Measurements from ENCODE around the gene TMEM267.
"Not testable (repeated sequence)": the region's sequence is repeated elsewhere in the genome, so short reads cannot be mapped to it uniquely, and the experiment has no call there.

TMEM267 gene, protein sequence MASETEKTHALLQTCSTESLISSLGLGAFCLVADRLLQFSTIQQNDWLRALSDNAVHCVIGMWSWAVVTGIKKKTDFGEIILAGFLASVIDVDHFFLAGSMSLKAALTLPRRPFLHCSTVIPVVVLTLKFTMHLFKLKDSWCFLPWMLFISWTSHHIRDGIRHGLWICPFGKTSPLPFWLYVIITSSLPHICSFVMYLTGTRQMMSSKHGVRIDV

DNA sequence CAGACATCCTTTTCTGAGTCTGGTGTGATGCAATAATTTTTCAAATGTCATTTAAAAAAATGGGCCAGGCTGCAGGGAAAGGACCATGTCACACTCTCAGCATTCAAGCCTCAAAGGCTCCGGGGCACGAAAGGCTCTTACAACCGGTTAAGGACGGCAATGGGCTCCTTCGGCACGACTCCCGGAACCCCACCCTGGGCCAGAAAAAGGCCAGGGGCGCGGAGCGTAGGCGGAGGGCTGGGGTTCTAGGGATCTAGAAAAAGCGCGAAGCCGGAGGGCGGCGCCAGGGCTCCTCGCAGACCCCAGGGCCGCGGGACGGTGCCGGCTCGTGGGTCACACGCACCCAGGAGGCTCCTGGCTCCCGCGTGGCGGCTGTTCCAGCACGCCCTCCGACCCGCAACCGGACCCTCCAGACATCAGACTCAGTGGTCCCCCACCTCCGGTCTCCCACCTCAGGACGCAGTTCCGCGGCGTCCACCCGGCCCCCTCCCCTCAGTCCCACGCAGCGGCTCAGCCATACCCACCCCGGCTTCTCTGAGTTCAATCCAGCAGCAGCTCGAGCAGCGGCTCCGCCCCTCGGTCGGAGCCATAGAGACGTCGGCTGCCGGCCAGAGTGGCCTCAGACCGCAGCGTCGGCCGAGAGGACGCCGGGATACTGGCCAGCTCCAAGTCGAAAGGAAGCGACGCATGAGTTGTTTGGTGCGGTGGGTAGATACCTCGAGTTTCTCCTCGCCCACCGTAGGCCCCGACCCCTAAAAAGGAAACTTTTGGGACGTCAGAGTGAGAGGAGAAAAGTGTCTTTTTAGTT lies at the start of gene TMEM267:
TSS of gene TMEM267 (minus strand) at position 568 of the 808 bp plus-strand sequence. CDS start 29,896 bp downstream, outside the sequence.
- DNase-seq: peak; percentile 88 to 91

DNA sequence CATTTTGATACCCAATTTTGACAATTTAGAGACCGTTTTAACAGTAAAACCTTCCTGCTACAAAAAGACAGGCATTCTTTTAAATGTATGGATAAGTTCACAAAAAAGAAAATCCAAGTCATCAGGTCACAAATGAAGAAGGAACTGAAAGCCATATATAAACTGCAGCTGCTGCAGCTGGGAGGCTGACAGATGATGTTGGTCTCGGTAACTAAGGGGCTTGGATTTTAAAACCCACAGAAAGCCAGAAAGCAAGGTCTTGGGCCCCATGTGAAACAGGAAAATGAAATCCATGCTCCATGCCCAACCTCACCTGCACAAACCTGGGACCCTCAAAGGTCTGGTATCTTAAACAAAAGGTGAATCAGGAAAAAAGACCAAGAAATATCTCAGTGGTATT lies 47.0 kb upstream of the TMEM267 start:
- DNase-seq: no peak

DNA sequence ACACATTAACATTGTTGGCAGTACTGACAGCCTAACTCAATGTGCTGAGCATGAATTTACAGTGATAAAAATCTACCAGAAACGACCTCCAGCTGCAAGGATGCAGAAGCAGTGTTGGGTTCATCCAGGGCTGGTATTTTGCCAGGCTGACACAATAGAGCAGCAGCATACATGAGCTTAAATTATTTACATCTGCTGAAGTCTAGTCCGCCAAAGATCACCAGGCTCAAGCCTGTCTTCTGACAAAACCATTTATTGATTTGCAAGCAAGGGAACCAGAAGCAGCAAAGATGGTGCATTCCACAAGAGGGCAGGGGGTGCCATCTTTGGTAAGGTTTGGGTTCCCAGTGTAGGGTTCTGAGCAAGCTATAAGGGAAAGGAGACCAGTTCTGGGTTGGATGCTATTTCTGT lies 40.0 kb upstream of the TMEM267 start:
- DNase-seq: no peak

DNA sequence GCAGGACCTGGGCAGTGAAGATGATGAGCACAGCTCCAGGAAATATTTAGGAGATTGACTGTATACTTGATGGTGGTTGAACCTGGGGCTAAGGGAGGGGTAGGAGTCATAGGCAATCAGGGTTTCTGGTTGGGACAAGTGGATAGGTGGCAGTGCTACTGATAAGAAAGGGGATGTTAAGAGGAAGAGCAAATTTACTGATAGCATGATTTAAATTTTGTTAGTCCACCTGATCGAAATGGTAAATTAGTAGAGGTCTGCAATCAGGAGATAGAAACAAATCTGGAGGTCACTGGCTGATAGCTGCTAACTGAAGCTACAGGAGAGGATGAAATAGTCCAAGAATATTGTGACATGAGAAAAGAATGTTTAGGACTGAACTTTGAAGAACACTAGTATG lies 37.0 kb upstream of the TMEM267 start:
- DNase-seq: no peak

DNA sequence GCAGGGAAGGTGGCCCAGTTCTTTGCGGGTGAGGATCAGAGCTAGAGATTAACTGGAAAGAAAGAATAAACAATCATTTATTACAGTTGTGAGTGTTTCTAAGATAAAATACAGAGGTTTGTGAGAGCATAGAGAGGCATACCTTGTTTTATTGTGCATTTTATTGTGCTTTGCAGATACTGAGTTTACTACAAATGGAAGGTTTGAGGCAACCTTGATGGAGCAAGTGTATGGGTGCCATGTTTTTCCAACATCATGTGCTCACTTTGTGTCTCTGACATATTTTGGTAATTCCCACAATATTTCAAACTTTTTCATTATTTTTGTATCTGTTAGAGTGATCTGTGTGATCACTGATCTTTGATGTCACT lies 32.0 kb upstream of the TMEM267 start:
- no peak for DNase-seq

DNA sequence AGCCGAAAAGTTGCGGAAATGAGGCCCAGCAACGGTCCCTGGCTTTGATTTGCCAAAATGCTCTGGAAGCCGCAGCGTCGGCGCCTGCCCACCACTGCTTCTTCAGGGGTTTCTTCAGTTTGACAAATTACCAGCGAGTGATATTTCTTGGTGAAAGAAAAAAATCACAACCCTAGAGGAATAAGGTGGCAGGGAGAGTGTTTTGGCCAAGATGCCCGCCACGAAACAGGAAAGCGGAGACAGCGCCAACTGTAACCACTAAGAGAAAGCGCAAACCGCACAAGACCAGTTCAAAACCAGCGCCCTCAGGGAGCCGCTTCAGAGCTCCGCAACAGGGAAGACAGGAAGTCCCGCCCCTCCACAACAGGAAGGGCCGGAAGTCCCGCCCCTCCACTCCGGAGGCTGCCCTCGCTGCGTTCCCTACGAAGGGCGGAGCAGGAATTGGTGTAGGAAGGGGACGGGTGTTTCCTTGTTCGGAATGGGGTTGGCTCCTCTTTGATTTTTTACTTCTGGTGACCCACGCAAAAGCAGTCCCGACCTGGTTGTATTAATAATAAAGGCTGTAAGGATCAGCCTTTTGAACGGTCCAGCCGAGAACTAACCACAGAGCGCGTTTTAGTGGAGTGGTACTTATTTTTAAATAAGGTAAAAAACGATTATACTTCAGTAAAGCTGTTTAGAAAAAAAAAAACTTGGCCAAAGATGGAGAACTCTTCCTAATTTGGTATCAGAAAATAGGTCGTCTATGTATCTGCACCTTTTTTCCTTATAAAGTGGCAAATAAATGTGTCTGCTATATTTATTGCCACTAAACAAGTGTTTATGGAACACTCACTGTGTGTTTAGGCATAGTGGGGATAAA lies 31.4 kb upstream of the TMEM267 start, which contains the start of gene C5orf34:
TSS of gene C5orf34 (minus strand) at position 333 of the 862 bp plus-strand sequence. CDS start 5,809 bp downstream, outside the sequence.
- peak; percentile 92 to 94 for DNase-seq

DNA sequence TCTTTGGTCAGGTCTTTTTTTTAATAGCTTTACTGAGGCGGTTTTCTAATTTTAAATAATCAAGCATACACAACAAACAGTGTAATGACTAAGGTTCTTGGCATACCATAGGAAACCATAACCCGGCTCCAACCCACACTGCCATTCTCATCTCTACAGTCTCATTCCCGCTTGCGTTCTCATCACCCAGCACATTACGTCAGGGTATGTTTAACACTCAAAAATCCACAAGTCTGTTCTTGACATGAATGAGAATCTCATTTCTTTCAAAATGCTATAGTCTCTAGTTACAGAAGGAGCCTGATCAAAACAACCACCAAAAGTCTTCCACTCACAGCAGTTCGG lies 30.8 kb upstream of the TMEM267 start:
- no peak for DNase-seq

DNA sequence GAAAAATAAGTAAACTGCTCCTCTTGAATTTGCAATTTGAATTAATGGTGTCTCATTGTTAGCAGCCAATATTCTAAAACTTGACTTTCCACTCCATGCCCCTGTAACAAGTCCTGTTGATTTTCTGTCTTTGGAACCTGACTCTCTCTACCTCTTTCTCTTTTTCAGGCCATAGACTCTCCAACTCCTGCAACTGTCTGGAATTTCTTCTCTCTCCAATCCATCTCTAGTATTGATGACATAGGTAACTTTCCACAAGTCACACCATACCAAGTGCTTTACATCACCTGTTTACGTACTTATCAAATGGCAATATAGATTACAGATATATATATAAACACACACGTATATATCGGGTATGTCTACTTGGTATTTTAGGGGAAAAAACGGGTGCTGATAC lies 30.4 kb upstream of the TMEM267 start:
- no peak for DNase-seq

DNA sequence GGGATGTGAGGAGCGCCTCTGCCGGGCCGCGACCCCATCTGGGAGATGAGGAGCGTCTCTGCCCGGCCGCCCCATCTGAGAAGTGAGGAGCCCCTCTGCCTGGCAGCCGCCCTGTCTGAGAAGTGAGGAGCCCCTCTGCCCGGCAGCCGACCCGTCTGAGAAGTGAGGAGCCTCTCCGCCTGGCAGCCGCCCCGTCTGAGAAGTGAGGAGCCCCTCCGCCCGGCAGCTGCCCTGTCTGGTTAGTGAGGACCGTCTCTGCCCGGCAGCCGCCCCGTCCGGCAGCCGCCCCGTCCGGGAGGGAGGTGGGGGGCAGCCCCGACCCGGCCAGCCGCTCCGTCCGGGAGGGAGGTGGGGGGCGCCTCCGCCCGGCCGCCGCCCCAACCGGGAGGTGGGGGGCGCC lies 27.4 kb upstream of the TMEM267 start:
- not testable (repeated sequence) for DNase-seq

DNA sequence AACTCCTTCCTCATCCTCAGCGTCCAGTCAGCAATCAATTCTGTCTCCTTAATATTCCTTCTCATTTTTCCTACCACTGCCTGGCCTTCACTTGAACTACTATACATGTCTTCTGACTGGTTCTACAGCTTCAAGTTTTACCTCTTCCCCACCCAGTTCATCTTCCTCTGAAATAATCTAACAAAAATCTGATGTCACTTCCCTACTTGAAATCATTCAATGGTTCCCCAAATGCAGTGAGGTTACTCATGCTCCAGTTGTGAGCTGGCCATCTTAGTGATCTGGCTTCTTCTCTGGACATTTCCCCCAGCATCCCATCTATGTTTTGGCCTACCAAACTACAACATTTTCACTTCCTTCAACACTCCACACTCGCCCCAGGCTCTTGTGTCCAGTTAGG lies 14.9 kb upstream of the TMEM267 start:
- no peak for DNase-seq

DNA sequence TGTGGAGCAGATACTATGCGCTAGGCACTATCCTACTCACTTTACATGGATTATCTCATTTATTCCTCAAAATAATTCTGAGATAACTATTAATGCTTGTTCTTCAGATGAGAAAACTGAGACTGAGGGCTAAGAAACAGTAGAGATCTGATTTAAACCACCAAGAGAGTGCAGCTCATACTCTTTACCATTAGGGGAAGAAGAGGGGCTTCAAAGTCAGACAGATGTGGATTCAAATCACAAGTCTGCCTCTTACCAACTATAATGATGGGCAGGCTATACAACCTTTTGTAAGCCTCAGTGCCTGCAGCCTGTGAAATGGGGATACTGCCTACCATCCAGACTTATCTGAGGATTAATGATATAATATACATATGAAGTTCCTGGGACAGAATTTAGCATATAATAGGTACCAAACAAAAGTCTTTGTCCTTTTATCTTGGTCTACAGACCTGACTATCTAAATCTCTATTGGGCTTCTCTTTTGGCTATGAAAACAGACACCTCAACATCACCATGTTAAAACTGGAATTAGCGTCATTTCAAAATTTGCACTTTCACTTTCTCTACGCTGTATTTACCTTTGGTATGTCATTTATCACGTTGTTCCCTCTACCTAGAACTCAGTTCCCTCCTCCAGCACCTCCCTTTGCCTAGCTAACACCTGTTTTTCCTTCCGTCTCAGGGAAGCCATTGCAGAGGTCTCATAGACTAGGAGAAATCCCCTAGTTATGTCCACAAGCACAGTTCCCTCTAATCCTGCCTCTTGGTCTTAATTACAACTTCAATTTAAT lies 13.8 kb upstream of the TMEM267 start:
- DNase-seq: no peak

DNA sequence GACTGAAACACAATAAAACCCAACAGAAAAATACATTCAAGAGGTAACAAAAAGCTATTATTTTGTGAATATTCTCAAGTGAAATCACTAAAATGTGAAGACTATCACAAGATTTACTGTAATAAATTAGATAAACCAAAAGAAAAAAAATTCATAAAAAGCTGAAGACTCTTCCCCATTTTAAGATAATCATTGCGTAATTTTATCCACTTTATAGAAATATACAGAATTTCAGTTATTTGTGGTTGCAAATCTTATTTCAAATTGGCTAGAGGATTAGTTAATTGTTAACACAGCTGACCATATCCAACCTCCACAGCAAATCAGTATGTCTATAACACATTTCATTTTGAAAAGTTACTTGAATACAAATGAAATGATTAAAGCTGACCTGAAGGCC lies 7.7 kb upstream of the TMEM267 start:
- no peak for DNase-seq

DNA sequence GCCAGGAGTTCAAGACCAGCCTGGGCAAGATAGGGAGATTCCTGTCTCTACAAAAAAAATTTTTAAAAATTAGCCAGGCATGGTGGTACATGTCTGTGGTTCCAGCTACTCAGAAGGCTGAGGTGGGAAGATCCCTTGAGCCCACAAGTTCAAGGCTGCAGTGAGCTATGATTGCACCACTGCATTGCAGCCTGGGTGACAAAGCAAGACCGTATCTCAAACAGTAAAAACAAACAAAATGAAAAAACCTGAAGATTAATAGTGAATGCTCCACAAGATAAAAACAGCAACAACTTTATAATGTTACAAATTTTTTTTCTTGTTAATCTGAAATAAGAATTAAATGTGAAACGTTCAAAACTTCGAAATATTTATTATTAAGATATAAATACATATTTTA lies 2.7 kb upstream of the TMEM267 start:
- DNase-seq: no peak

DNA sequence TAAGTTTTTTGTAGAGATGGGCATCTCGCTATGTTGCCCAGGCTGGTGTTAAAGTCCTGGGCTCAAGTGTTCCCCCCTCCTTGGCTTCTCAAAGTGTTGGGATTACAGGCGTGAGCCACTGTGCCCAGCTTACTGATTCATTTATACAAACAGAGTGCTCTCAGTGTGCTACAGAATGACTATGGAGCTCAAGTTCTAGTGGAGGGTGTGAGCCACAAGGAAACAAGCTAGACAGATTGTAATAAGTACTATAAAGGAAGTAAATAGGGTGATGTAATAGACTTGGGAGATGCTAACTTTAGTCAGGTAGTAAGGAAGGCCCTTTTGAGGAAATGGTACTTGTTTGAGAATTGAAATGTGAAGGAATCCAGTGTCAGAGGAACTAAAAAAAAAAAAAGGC lies 1.7 kb upstream of the TMEM267 start:
- no peak for DNase-seq

DNA sequence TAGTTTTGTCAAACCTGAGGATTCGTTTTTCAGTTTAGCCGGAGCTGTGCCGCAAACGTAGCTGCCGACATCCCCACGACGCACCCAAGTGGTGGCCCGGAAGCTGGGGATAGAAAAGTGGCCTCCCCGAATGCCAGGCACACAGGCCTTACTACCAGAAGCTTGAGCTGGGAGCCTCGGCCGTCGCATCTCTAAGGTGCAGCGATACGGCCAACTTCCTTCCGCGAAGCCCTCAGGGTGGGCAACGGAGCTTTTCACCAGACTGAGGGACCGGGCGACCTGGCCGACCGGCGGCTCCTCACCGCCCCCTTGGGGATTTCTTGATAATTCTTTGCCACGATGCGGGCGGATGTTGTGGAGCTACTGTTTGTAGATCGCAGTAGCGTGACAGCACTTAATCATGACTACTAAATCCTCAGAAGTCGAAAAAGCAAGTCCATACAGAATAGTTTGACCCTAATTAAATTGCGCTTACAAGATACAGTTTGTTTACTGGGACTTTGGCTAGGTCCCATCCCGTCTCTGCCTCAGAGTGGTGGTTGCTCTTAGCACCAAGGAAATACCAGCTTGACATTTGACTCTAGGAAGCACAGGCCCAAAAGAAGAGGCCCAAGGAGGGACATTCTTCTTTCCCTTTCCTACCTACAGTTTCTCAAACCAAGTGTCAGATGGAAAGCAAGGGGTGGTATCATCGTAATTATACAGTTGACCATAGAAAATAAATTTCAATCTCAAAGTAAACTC lies 613 bp upstream of the TMEM267 start:
- DNase-seq: peak; percentile 85 to 89

DNA sequence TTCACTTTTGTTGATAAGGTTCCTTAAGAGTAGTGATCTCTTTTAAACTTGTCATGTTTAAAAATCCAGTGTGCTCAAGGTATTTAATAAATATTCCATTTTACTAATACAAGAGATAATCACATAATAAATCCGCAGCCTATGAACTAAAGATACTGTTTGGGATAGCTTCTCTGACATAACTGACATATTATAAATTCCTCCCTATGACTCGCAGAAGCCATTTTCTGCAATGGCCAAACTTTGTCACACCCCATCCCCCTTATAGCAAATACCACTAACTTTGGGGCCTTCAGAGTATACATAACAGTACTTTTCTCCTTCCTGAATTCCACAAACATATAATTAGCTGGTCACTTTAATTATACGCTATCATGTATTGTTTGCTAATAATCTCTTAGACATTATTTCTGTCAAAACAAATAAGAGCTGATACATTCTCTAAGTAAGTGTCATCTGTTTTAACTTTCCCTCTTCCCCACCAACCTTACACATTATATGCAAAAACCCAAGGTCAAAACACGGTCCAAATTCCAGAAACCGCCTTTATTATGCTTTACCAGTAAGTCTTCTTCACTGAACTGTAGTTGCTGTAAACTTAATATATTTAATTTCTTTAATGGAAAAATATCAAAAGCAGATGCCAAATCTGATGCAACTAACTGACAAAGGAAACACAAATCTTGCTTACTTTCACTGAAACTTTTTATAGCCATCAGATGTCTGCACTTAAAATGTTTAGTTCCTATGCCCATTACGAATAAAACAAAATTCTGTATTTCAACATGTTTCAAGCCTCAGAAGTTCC lies 971 bp downstream of the TMEM267 start:
- DNase-seq: no peak

DNA sequence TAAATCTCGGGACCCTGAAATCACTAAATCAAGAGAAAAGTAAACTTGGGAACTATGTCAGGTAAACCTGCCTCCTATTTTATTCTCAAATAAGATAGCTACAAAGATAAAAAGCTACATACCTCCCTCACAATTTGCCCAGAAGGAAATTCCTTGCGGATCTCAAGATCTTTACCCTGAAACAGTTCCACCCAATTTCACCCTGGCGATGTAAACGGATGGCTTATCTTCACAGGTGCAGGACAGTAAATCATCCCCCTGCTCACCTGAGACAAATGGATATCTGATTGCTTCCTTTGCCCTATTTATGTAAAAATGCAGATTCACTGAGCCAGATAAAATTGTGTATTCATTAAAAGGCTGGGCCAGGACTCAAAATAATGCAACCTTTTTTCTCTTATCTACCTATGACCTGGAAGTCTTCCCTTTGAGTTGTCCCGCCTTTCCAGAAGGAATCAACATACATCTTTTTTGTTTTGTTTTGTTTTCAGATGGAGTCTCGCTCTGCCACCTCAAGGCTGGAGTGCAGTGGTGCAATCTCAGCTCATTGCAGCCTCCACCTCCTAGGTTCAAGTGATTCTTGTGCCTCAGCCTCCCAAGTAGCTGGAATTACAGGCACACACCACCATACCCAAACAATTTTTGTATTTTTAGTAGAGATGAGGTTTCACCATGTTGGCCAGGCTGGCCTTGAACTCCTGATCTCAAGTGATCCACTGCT lies 13.8 kb downstream of the TMEM267 start:
- DNase-seq: no peak

DNA sequence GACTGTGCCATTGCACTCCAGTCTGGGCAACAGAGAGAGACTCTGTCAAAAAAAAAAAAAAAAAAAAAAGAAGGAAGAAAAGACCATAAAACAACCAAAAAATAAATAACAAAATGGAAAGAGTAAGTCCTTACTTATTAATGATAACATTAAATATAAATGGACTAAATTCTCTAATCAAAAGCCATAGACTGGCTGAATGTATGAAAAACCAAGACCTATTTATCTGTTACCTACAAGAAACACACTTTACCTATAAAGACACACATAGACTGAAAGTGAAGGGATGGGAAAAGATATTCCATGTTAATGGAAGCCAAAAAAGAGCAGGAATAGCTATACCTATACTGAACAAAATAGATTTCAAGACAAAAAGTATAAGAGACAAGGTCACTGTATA lies 16.6 kb downstream of the TMEM267 start:
- DNase-seq: no peak

DNA sequence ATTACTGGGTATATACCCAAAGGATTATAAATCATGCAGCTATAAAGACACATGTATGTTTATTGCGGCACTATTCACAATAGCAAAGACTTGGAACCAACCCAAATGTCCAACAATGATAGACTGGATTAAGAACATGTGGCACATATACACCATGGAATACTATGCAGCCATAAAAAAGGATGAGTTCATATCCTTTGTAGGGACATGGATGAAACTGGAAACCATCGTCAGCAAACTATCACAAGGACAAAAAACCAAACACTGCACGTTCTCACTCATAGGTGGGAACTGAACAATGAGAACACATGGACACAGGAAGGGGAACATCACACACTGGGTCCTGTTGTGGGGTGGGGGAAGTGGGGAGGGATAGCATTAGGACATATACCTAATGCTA lies 18.2 kb downstream of the TMEM267 start:
- DNase-seq: not testable (repeated sequence)

DNA sequence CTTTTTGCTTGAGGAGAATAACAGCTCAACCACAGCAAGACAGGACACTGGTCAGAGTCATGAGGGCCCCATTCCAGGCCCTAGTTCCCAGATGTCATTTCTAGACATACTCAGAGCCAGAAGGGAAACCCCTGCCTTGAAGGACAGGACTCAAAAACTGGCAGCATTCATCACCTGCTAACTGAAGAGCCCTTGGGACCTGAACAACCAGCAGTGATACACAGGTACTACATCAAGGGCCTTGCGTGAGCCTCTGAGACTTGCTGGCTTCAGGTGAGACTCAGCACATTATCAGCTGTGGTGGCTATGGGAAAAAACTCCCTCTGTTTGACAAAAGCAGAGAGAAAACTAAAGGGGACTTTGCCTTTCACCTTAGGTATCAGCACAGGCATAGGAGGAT lies 22.6 kb downstream of the TMEM267 start:
- no peak for DNase-seq
